ENCODE measurements around the gene KDM1B. TPM values are rescaled to one million over a fixed set of nuclear protein-coding genes. Genes with fewer than 3 reads are reported as not detected.
"Not testable (repeated sequence)": the region's sequence is repeated elsewhere in the genome, so short reads cannot be mapped to it uniquely, and the experiment has no call there.

The KDM1B gene
- total and polyA plus RNA-seq, 9 of the 15 experiments (the other 6 are each of a cell fraction or from before 2014, with no cell fraction given): 1.4 to 58.9 (median 36.3) TPM

- TF ChIP-seq, protein P1, sequence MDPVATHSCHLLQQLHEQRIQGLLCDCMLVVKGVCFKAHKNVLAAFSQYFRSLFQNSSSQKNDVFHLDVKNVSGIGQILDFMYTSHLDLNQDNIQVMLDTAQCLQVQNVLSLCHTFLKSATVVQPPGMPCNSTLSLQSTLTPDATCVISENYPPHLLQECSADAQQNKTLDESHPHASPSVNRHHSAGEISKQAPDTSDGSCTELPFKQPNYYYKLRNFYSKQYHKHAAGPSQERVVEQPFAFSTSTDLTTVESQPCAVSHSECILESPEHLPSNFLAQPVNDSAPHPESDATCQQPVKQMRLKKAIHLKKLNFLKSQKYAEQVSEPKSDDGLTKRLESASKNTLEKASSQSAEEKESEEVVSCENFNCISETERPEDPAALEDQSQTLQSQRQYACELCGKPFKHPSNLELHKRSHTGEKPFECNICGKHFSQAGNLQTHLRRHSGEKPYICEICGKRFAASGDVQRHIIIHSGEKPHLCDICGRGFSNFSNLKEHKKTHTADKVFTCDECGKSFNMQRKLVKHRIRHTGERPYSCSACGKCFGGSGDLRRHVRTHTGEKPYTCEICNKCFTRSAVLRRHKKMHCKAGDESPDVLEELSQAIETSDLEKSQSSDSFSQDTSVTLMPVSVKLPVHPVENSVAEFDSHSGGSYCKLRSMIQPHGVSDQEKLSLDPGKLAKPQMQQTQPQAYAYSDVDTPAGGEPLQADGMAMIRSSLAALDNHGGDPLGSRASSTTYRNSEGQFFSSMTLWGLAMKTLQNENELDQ (CRISPR knock-in tag; IDR thresholded peaks at IDR 0.05; ENCODE audit: borderline replicate concordance): no peak
- TF ChIP-seq USF2 (CRISPR knock-in tag; IDR thresholded peaks at IDR 0.05): no peak
Measured at GRCh38 chr6:18207949-18208348, 52.7 kb downstream of the KDM1B start (continued).

GRCh38 chr6:18208778-18209177 is 53.6 kb downstream of the KDM1B start:
- H3K9me1 ChIP-seq (ENCODE audit: control insufficient read depth, insufficient read depth, low read length); BruUV-seq (replicated peaks); H3K4me2 ChIP-seq (ENCODE audit: insufficient read depth, low read length); H3K27me3 ChIP-seq (ENCODE audit: control insufficient read depth in 2 of 2, insufficient read depth in 2 of 2, low read length in 2 of 2); intact Hi-C loops (cut with micrococcal nuclease); H3K27ac ChIP-seq (ENCODE audit: extremely low read depth, low read depth, low read length); H3K9ac ChIP-seq (ENCODE audit: insufficient read depth in 1 of 2, low read depth in 2 of 2, low read length in 2 of 2); H4K20me1 ChIP-seq (replicated peaks; ENCODE audit: control insufficient read depth, insufficient read depth, low read length); DNase-seq (ENCODE audit: extremely low read depth in 1 of 4, low spot score in 3 of 4); CTCF ChIA-PET (ENCODE audit: low intra/inter-chr PET ratio); H2AFZ ChIP-seq (ENCODE audit: low read depth, low read length); H3K4me3 ChIP-seq; ATAC-seq; in situ Hi-C loops (cut with MboI); H3K9me3 ChIP-seq (replicated peaks; ENCODE audit: control insufficient read depth, insufficient read depth, low read depth, low read length); H3K79me2 ChIP-seq (ENCODE audit: control insufficient read depth, insufficient read depth, low read length); H3K4me1 ChIP-seq (replicated peaks in 1 of 2; ENCODE audit: control insufficient read depth in 2 of 2, insufficient read depth in 2 of 2, low read length in 2 of 2); FAIRE-seq: not testable (repeated sequence)
- TF ChIP-seq ZNF239 (CRISPR knock-in tag; IDR thresholded peaks at IDR 0.05): peak; percentile 89
- POLR2A ChIA-PET: interaction anchor here (1.1 kb wide), 1 partner anchor 14 kb away, joined by 3 read pairs; no protein-coding TSS in a partner anchor
- 96% methylated on average over 5 of the region's 9 CpGs for WGBS (ENCODE audit: insufficient coverage, low coverage, missing lambda C conversion rate)
- peaks cover 35% of the 10 kb centered on the region; the same call in 2 of the 3 replicates for H3K36me3 ChIP-seq (ENCODE audit: control insufficient read depth, insufficient read depth, low read length)

Data from K562 (cell line).